GM18520 (cell line): ENCODE results near the gene TRAFD1.

Experiments
- ATAC-seq: cut with Tn5 transposase; IDR thresholded peaks from one replicate; pipeline ENCODE4 v1.9.1; 2021; ENCODE audit not compliant: unreplicated experiment

The TRAFD1 gene

GRCh38 chr12:112198120-112198733 is 72.9 kb downstream of the TRAFD1 start:
- no peak for ATAC-seq

GRCh38 chr12:112199136-112199535 is 73.8 kb downstream of the TRAFD1 start:
- ATAC-seq, result no peak
